GM21423 (cell line): Measurements from ENCODE around the gene NRP2.

Experiments
- ATAC-seq: cut with Tn5 transposase; IDR thresholded peaks from one replicate; pipeline ENCODE4 v1.9.1; 2021; ENCODE audit warnings: mild to moderate bottlenecking, moderate library complexity; ENCODE audit not compliant: unreplicated experiment

The NRP2 gene

DNA sequence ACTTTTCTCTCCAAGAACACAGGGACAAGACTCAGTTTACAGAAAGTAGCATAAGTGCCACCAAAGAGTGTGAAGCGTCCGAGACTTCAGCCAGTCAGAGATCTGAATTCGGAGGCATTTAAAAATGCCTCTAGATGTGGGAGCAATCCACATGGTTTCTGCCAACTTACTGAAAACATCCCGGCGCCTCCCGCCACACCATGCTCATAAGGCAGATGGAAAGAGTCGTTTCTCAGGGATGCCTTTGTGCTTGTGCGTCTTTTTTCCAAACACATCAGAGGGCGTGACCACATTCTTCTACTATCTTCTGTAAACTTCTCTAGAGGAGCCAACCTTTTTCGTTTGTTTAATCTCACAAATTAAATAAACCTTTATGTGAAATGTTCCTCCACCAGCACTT is 88.7 kb downstream of the NRP2 start:
- ATAC-seq = no peak

DNA sequence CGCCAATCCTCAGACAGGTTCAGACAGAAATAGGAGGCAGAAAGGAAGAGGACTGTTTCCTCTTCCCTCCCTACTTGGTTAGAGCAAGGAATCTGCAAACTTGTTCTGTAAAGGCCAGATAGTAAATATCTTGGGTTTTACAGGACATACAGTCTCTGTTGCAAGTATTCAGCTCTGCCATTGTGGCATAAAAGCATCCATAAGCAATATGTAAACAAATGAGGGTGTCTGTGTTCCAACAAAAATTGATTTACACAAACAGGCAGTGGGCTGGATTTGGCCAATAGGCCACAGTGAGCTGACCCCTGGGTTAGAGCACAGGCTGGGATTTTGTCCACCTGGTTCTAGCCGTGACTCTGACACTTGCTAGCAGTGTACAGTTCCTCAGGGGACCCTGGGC is 89.4 kb downstream of the NRP2 start:
- no peak for ATAC-seq

DNA sequence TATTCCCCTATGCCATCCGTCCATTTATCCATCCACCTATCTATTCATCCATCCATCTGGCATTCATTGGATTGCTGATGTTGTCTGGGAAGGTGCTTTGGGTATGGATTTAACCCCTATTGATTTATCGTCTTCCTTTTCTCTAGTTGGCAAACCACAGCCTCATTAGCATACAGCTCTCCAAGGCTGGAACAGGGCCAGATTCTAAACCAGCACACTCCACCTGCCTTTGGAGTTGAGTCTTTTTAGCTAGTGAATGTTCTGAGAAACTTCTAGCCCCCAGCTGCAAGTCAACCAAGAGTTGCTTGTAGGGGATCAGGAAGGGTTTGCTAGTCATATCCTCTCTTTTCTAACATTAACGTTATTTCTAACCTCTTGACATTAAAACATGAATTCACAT is 90.7 kb downstream of the NRP2 start:
- ATAC-seq = no peak

DNA sequence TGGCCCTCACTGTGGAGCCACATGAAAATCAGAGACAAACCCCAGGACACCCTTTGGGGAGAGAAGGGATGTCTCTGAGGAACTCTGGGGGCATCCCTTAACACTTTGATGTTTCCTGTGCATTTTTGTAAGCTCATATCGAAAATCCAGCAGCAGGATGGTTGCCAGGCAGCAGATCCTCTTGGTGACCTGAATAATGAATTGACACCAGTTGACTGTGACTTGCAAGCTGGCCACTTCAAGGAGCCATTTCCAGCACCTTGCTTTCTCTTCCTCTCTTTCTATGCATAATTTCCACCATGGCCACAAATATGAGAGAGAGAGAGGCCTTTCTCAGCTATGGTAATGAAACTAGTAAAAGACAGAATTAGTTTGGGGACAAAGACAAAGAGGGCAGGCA is 91.7 kb downstream of the NRP2 start:
- no peak for ATAC-seq

DNA sequence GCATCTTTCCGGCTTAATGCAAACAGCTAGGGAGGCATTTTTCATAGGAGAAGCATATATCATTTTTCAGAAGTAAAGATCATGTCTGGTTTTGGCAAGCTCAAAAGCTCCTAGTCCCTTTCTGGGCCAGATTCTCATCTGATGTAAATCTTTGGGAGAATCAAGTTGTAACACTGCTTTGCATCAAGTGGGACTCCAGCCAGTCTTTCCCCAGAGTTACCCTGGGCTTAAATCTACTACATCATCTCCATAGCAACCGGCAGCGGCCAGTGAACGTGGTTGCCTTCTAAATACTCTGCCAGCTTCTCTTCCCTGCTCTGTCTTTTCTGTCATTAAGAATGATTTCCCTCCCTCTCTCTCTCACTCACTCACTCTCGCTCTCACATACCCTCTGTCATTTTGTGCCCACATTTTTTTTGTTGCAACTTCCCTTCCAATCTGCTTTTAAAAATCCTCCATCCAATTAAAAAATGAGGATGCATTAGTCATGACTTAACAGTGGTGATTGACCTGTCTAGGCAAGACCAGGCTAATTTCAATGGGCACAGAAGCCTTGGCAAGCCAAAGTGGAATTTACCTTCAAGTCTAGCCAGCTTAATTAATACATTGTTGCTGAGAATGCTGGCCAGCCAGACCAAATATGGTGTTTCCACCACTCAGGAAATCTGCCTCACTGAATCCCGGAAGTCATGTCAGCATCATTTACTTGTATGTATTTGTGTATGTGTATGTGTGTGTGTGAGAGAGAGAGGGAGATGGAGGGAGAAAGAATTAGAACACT is 93.0 kb downstream of the NRP2 start:
- no peak for ATAC-seq

DNA sequence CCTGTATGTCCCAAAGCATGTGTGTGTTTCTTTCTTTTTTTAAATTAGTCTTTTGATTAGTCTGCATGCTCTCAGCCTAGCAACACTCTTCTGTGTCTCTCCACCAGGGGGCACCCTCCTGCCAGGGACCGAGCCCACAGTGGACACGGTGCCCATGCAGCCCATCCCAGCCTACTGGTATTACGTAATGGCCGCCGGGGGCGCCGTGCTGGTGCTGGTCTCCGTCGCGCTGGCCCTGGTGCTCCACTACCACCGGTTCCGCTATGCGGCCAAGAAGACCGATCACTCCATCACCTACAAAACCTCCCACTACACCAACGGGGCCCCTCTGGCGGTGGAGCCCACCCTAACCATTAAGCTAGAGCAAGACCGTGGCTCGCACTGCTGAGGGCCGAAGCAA is 93.8 kb downstream of the NRP2 start:
- no peak for ATAC-seq

DNA sequence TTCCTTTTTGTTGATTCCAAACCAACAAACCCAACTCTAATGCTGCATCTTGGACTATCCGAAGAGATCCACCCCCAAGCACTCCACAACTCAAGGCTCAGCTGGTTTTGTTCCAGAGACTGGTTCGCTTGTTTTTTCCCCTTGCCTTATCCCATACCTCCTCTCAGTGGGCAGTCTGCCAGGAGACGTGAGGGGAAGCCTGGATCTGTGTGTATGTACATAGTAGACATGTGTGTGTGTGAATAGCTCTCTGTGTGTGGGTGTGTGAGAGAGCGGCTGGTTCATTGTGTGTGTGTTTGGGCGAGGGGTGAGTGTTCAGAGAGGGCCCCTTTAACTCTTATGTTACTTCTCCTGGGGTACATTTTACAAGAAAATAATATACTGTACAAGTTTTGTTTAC is 94.4 kb downstream of the NRP2 start:
- no peak for ATAC-seq

DNA sequence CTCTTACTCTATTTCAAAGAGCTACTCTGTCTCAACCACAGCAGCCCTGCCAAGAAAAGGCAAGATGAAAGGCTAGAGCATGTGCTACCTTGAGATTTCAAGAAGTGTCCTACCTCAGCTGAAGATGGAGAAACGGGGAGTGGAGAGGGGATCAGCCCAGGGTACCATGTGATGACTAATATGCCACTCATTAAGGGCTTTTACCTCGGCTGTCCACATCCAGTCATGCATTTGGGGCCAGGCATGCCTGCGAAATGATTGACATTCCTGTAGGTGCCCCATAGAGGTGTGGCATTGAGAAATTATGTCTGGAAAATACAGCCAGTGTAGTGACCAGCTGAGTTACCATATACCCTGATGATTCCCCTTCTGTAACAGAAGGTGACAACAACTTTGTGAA is 96.1 kb downstream of the NRP2 start:
- no peak for ATAC-seq

DNA sequence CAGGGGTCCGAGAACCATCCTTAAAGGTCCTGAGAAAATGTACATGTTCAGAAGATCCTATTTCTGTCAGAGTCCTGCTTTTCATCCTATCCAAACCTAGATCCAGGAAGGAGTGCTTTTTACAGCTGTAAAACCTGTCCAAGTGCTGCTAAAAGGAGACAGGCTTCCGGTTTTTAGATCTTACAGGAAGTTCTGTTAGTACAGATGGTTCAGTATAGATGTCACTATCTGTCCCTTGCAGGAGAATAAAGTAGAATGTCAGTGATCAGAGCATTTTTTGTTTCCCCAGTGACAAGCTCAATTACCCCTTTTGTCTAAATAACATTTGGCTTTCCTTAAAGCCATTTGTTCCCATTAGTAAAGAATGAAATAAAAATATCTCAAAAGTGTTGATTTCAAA is 98.3 kb downstream of the NRP2 start:
- no peak for ATAC-seq

DNA sequence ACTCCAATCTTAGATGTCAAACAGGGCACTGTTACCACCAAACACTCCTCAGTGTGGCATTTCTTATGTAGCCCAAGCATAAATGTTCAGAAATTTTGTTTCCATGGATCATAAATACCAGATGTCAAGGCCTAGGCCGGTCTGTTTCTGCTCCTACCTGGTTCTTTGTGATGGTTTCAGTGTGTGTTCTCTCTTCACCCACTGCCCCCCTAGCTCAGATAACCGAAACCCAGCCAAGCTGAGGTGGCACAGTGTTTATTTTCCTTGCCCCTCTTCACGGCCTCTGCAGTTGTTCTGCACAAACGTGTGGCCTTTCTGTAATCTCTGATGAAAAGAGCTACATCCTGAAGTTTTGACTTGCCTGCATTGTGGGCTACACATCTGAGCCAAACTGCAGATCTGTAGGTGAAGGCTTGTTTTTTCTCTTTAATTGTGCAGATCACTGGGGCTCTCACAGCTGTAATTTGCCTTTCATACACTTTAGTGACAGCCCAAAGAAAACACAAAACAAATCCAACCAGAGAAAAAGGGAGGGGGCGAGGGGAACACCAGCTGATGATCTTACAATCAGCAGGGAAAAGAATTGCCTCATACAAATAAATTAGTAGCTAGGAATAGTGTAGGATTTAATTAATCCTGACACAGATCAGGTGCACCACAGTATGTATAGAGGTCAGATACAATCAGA is 99.1 kb downstream of the NRP2 start:
- no peak for ATAC-seq

DNA sequence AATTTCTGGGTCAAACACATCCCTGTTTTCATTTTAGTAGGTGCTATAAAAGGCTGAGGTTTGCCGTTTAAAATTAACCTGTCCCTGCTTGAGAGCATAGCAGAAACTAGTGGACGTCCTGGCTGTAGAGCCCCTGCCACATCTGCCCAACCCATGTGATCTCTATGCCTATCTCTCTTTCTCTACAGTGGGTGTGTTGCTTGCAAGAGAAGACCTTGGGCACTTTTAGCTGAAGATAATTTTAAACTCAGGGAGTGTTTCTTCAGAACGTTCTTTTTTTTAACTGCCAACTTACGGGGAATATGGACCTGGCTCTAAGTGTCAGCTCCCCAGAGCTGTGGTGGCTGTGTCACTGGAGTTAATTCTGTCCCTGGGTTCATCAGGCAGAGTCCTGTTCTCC is 100.6 kb downstream of the NRP2 start:
- ATAC-seq = no peak

DNA sequence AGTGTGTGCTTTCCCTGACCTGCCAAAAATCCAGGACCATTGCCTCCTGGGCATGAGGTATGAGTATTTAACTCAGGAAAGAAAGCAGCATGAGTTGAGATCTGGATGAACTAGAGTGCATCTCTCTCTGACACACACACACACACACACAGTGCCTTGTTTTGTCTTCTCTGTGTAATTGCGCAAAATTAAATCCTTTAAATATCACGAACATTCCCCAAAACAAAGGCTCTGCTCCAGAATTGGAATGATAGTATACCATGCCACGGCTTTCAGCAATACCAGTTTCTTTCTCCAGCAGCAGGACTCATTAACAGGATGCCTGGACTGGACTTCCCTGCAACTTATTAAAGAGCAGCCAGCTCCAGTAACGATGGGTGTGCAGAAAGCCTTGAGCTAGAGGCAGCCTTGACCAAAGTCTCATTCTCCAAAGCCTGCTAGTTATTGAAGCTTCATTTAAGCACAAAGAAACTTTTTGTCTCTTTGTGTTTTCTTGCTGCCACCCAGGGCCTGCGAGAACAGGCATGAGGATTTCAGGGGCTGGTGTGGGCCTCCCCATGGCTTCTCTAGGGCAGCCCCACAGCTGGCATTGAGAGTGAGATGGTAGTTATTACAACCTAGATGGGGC is 101.7 kb downstream of the NRP2 start:
- ATAC-seq = no peak

DNA sequence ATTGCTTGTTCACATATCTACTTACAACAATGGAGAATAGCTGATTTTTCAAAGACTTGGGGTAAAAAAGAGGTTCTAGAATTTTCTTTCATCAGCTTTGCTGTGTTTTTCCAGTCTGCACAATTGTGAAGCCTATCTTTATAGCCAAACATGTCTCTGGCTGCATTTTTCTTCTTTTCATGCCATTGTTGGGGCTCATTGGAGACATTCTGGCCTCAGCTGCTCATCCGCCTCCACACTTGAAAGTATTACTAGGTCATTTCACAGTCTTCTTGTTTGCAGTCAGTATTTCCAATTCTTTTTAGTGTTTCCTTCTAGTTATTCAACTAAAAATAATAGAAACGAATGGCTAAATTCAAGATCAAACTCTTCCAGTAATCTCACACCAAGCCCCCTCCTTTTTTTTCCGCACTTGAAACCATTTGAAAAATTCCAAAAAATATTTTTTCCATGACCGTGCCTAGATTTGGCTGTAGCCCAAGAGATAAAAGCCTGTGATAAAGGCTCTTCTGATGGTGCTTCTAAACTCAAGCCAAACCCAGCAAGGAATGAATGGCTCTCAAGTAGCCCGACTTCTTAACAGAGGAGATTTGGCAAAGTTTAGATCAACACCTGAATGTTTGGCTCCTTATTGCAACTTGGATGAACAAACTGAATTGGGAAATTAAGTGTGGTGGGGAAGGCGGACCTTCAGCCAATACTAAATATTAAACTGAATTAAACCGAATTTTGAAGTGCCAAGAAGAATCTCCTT is 103.4 kb downstream of the NRP2 start:
- no peak for ATAC-seq

DNA sequence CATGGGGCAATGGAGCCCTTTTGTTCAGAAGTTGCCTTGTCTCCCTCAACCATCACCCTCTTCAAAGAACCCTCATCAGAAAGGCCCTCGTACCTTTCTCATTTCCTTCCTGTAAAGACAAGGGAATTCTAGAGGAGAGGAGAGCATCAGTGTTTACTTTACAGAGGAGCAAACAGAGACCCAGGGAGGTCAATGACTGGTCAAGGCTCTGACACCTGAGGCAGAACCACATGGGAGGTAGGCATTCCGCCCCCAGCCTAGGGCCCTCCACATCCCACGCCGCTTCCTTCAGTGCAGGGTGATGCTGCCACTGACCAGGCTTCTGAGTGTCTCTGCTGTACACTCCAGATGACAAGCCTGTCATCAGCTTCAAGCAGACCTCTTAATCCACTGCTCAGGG is 104.7 kb downstream of the NRP2 start:
- no peak for ATAC-seq

DNA sequence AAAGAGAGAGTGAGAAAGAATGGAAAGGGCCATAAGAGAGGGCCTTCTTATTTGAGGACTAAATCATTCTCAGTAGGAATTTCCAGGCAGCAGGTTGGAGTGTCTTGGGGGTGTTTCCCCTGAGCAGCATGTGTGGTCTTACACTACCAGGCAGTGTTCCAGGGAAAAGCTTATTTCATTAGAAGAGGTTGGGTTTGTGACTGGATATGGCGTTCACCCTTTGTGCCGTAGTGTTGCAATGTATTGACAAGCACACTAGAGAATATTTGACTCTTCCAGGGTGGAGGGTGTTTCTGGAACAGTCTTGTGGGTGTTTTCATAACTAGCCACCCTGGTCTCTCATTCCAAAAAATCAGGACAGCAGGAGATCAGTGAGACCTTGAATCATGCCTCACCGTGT is 105.5 kb downstream of the NRP2 start:
- no peak for ATAC-seq

DNA sequence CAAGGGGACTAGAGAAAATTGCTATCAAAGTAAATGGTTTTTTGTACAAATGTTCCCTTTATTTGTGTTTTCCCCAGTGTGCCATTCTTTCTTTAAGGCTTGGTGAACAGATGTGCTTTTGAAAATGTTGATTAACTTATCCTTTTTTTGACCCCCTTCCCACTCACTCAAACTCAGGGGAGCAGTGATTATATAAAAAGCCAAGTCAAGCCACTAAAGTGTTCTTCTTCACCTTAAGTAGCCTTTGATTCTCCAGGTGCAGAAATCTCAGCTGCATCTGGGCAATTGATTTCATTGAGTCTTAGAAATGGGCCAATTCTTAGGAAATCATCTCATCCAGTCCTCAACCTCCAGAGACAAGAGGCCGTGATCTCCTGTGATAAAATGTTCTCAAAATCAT is 107.6 kb downstream of the NRP2 start:
- ATAC-seq = no peak

DNA sequence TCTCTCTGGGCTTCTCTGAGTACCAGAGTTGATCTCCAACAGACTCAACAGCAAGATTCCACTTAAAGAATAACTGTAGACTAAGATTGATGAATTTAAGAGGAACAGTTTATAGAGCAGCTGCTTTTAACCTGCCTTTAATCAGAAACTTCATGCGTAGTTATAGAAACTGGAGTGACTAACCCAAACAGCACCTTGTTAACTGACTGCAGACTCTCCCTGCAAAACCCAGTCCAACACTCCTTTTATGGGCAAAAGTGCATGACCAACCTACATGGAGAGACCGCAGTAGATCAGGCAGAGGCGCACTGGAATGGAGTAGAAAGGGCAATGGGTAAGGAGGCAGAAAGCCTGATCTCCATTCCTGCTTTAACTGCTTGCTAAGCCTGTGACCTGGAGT is 110.6 kb downstream of the NRP2 start:
- ATAC-seq = no peak

DNA sequence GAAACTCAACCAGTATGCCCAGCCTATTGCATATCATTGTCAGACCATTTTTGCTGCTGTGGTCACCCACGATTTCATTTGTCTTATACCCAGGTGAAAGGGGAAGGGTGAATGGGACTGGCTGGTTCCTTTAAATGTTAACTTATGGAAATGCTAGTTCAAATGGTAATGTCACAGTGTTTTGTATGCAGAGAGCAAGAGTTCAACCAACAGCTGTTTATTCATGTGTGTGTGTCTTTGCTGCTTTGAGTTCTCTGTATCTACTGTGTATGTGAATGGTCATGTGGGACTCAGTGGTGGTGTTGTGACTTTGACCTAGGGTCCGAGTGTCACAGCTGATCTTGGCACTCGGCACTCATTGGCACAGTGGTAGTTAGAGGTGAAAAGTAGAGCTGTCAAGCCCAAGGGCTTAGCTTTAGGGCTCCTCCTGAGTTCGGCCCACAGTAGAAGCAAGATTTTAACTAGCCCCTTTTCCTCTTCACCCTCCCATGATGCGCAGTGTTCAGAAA is 114.6 kb downstream of the NRP2 start:
- ATAC-seq = no peak

DNA sequence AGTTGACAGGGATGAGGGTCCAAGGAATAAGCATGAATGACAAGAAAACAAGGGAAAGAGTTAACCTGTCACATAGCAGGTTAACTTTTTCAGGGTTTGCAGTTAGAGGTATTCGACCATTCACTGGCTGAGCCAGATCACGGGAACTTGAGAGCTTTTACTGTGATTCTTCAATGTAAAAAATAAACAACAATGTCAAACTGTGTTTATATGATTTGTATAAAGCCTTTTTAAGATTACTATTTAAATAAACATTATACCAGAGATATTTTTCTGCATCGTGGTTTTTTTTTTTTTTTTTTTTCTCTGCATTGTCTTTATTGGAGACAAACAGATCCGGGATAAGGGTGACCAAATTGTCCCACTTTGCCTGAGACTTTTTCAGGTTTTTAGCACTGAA is 115.6 kb downstream of the NRP2 start:
- ATAC-seq = no peak

DNA sequence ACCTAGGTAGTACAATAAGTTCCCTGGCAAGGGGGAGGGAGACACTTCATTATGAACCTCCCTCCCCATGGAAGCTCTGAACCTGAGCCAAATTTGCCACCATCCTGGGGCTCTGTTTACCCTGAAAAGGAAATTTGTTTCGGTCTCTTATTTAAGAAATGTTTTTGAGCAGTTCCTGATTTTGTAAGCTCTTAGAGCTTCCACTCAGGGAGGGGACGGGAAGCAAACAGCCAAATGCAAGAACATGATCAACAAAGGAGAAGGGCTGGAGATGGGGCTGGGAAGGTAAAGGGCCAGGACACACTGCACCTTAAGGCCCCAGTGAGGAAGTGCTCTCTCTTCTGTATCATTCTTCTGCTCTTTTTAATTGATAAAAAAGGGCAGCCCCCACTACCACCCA is 117.9 kb downstream of the NRP2 start:
- no peak for ATAC-seq

DNA sequence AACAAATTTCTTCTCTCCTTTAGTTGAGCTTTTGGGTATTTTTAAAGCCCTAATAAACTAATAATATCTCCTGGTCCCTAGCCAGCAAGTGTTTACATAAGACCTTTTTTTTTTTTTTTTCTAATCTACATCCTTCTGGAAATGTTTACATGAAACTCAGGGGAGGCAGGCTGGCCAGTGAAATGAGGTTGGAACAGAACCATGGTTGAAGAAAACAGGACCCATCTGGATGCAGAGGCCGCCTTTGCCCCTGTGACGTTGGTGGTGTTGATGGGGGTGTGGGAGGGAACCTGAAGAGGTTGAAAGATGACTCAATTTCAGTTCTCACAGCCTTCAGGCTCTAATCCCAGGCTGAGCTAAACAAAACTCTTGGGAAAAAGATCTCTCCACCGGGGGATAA is 118.5 kb downstream of the NRP2 start:
- ATAC-seq = no peak
